Hematopoietic multipotent progenitor cell treated with erythropoietin and hydrocortisone succinate and interleukin-3 and kit ligand, for 4 days (in vitro differentiated cells): Measurements from ENCODE around the gene VTI1A.
"Not testable (repeated sequence)": the region's sequence is repeated elsewhere in the genome, so short reads cannot be mapped to it uniquely, and the experiment has no call there.

Source experiments
- DNase-seq: peaks from one replicate; pipeline ENCODE4 v3.0.0-alpha.2; 2015

VTI1A gene

GRCh38 chr10:112552593-112553110 lies 105.6 kb downstream of the VTI1A start:
- no peak for DNase-seq

GRCh38 chr10:112553315-112553714 lies 106.3 kb downstream of the VTI1A start:
- DNase-seq = no peak

GRCh38 chr10:112554263-112554662 lies 107.2 kb downstream of the VTI1A start:
- no peak for DNase-seq

GRCh38 chr10:112557197-112557596 lies 110.2 kb downstream of the VTI1A start:
- no peak for DNase-seq

GRCh38 chr10:112558476-112559142 lies 111.6 kb downstream of the VTI1A start:
- no peak for DNase-seq

GRCh38 chr10:112559349-112559748 lies 112.3 kb downstream of the VTI1A start:
- no peak for DNase-seq

GRCh38 chr10:112562122-112562521 lies 115.1 kb downstream of the VTI1A start:
- no peak for DNase-seq

GRCh38 chr10:112562809-112563663 lies 116.0 kb downstream of the VTI1A start:
- DNase-seq = no peak

- DNase-seq = no peak
These were observed 117.3 kb downstream of the VTI1A start for GRCh38 chr10:112564337-112564736.

- peak; percentile 81 for DNase-seq
These were observed 118.5 kb downstream of the VTI1A start for GRCh38 chr10:112565434-112566053.

GRCh38 chr10:112570585-112570984 lies 123.6 kb downstream of the VTI1A start:
- DNase-seq = no peak

GRCh38 chr10:112579578-112579977 lies 132.6 kb downstream of the VTI1A start:
- DNase-seq = no peak

- no peak for DNase-seq
These were observed 133.3 kb downstream of the VTI1A start for GRCh38 chr10:112580267-112580666.

GRCh38 chr10:112581921-112582320 lies 134.9 kb downstream of the VTI1A start:
- no peak for DNase-seq

- DNase-seq = no peak
These were observed 136.4 kb downstream of the VTI1A start for GRCh38 chr10:112583236-112583939.

- no peak for DNase-seq
These were observed 137.3 kb downstream of the VTI1A start for GRCh38 chr10:112584276-112584675.

GRCh38 chr10:112585126-112585525 lies 138.1 kb downstream of the VTI1A start:
- DNase-seq = no peak

GRCh38 chr10:112585960-112586359 lies 138.9 kb downstream of the VTI1A start:
- no peak for DNase-seq

GRCh38 chr10:112587729-112588128 lies 140.7 kb downstream of the VTI1A start:
- DNase-seq = no peak

GRCh38 chr10:112588225-112588990 lies 141.4 kb downstream of the VTI1A start:
- no peak for DNase-seq

GRCh38 chr10:112589081-112589480 lies 142.1 kb downstream of the VTI1A start:
- DNase-seq = no peak

- DNase-seq = not testable (repeated sequence)
These were observed 143.8 kb downstream of the VTI1A start for GRCh38 chr10:112590786-112591185.
